NB4 (cell line): ENCODE measurements around the gene PRF1.

Source experiments
- MYC ChIP-seq: IDR thresholded peaks from 2 replicates; pipeline ENCODE4 v1.6.1; 2011; ENCODE audit warnings: low read depth, low read length
- TF ChIP-seq, protein P1 (sequence below): IDR thresholded peaks from one replicate; pipeline ENCODE4 v1.5.1; 2012; ENCODE audit warnings: low read depth, low read length

DNA sequence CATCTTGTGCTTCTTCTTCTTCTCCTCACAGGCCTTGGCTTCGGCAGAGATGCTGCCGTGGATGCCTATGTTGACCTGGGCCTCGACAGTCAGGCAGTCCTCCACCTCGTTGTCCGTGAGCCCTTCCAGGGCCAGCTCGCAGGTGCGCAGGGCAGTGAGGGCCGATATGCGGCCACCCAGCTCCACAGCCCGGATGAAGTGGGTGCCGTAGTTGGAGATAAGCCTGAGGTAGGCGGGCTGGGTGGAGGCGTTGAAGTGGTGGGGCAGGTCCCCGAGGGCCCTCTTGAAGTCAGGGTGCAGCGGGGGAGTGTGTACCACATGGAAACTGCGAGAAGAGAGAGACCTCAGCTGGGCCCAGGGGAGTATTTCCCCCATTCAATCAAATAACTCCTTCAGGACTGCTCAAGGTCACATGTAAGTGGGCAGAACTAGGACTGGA lies 3.7 kb downstream of the PRF1 start:
- TF ChIP-seq, protein P1, sequence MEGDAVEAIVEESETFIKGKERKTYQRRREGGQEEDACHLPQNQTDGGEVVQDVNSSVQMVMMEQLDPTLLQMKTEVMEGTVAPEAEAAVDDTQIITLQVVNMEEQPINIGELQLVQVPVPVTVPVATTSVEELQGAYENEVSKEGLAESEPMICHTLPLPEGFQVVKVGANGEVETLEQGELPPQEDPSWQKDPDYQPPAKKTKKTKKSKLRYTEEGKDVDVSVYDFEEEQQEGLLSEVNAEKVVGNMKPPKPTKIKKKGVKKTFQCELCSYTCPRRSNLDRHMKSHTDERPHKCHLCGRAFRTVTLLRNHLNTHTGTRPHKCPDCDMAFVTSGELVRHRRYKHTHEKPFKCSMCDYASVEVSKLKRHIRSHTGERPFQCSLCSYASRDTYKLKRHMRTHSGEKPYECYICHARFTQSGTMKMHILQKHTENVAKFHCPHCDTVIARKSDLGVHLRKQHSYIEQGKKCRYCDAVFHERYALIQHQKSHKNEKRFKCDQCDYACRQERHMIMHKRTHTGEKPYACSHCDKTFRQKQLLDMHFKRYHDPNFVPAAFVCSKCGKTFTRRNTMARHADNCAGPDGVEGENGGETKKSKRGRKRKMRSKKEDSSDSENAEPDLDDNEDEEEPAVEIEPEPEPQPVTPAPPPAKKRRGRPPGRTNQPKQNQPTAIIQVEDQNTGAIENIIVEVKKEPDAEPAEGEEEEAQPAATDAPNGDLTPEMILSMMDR, result no peak
- no peak for TF ChIP-seq MYC
